NT2/D1 (cell line): ENCODE measurements around the gene IL17RB.

Experiments
- DNase-seq: peaks from one replicate; pipeline ENCODE4 v3.0.0-alpha.2; 2011; ENCODE audit warnings: low read depth, low spot score
- H3K27me3 ChIP-seq: 2 replicates; pipeline ENCODE4 v1.6.0; 2011; ENCODE audit warnings: mild to moderate bottlenecking; ENCODE audit not compliant: insufficient read length, insufficient read depth
- H3K36me3 ChIP-seq: 2 replicates; pipeline ENCODE4 v1.6.1; 2011; ENCODE audit warnings: mild to moderate bottlenecking, low read length, mixed read lengths; ENCODE audit not compliant: insufficient read depth, insufficient read length
- H3K4me1 ChIP-seq: 2 replicates; pipeline ENCODE4 v1.5.1; 2011; ENCODE audit not compliant: insufficient read depth, insufficient read length
- H3K4me3 ChIP-seq: 2 replicates; pipeline ENCODE4 v1.5.1; 2011; ENCODE audit warnings: low read depth; ENCODE audit not compliant: insufficient read length
- H3K9ac ChIP-seq: 2 replicates; pipeline ENCODE4 v1.6.0; 2011; ENCODE audit warnings: low read depth; ENCODE audit not compliant: insufficient read length
- H3K9me3 ChIP-seq: 2 replicates; pipeline ENCODE4 v1.5.1; 2011; ENCODE audit warnings: mild to moderate bottlenecking, low read length; ENCODE audit not compliant: insufficient read depth
- SUZ12 ChIP-seq: IDR thresholded peaks from 2 replicates; pipeline ENCODE4 v1.6.1; 2011; ENCODE audit not compliant: insufficient read length, insufficient read depth; ENCODE audit errors: extremely low read depth
- YY1 ChIP-seq: IDR thresholded peaks from 2 replicates; pipeline ENCODE4 v1.6.1; 2011; ENCODE audit not compliant: insufficient read length, insufficient read depth
- ZNF274 ChIP-seq: IDR thresholded peaks from 2 replicates; pipeline ENCODE4 v1.6.1; 2011; ENCODE audit warnings: mild to moderate bottlenecking, low read depth, low read length

The IL17RB gene

GRCh38 chr3:53850895-53851294, 4.5 kb downstream of the IL17RB start:
- H3K9ac ChIP-seq = no peak overlapping the region
- no peak for DNase-seq

DNA sequence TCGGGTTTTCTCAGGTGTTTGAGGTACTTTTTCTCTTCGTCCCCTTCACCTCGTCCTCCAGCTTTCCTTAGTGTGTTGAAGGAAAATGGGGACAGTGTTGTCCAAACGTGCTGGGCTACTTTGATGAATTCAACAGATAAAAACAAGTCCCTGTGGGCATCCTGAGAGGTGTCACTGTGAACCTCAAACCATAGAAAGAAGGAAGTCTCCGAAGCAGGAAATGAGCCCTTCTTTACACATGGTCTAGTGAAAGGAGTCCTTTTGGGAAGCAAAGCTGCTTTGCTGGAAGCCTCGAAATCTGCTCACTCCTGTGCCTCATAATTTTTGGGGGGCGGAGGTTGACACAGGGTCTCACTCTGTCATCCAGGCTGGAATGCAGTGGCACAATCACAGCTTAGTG, 10.6 kb downstream of the IL17RB start:
- no peak overlapping the region for H3K9ac ChIP-seq
- no peak for DNase-seq
- TF ChIP-seq YY1 (no peak), ZNF274 (no peak), SUZ12 (no peak)
- H3K9me3 ChIP-seq = no peaks in the 10 kb centered on the region
- no peaks in the 10 kb centered on the region for H3K4me1 ChIP-seq
- peaks cover 68% of the 10 kb centered on the region for H3K36me3 ChIP-seq
- H3K4me3 ChIP-seq = no peak overlapping the region
- no peaks in the 10 kb centered on the region for H3K27me3 ChIP-seq

More at GRCh38 chr3:53850895-53851294, 4.5 kb downstream of the IL17RB start:
- Histone ChIP-seq H3K4me3 (no peak overlapping the region), H3K4me1 (no peaks in the 10 kb centered on the region), H3K36me3 (peaks cover 24% of the 10 kb centered on the region), H3K9me3 (no peaks in the 10 kb centered on the region), H3K27me3 (peaks cover 8% of the 10 kb centered on the region)
- TF ChIP-seq YY1 (no peak), SUZ12 (no peak), ZNF274 (no peak)

GRCh38 chr3:53858096-53858741, 11.9 kb downstream of the IL17RB start:
- no peak for TF ChIP-seq ZNF274
- no peak for TF ChIP-seq YY1
- no peak for TF ChIP-seq SUZ12
- H3K9ac ChIP-seq = no peak overlapping the region
- H3K9me3 ChIP-seq = no peaks in the 10 kb centered on the region
- no peak overlapping the region for H3K4me3 ChIP-seq
- H3K27me3 ChIP-seq = no peaks in the 10 kb centered on the region
- no peak for DNase-seq
- H3K4me1 ChIP-seq = no peaks in the 10 kb centered on the region
- H3K36me3 ChIP-seq = peaks cover 74% of the 10 kb centered on the region

GRCh38 chr3:53859178-53859577, 12.8 kb downstream of the IL17RB start:
- H3K4me1 ChIP-seq = no peaks in the 10 kb centered on the region
- peaks cover 78% of the 10 kb centered on the region for H3K36me3 ChIP-seq
- DNase-seq = no peak
- no peak overlapping the region for H3K9ac ChIP-seq
- H3K27me3 ChIP-seq = no peaks in the 10 kb centered on the region
- no peaks in the 10 kb centered on the region for H3K9me3 ChIP-seq
- TF ChIP-seq YY1 = no peak
- no peak for TF ChIP-seq SUZ12
- no peak for TF ChIP-seq ZNF274
- H3K4me3 ChIP-seq = no peak overlapping the region

DNA sequence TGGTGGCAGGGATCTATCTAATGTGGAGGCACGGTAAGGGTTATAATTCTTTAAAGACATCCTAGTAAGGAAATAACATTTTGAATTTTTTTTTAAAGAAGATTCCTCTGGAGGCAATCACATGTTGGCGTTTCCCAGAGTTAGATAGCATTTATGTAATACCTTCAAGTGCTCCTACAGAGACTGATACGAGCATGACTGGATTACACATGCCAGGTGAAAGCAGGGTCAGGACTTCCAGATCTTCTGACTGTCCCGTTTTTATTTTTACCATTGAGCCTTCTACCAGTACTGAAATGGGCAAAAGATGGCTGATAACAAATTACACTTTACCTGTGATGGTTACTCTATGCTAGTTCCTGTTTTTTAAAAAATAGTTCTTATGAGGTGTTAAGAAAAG, 13.8 kb downstream of the IL17RB start:
- TF ChIP-seq YY1 (no peak), ZNF274 (no peak), SUZ12 (no peak)
- no peak for DNase-seq
- Histone ChIP-seq H3K4me3 (no peak overlapping the region), H3K4me1 (no peaks in the 10 kb centered on the region), H3K9me3 (no peaks in the 10 kb centered on the region), H3K9ac (no peak overlapping the region), H3K27me3 (no peaks in the 10 kb centered on the region), H3K36me3 (peaks cover 87% of the 10 kb centered on the region)

GRCh38 chr3:53862241-53862640, 15.9 kb downstream of the IL17RB start:
- H3K27me3 ChIP-seq = no peaks in the 10 kb centered on the region
- H3K4me3 ChIP-seq = no peak overlapping the region
- H3K9ac ChIP-seq = no peak overlapping the region
- no peaks in the 10 kb centered on the region for H3K4me1 ChIP-seq
- H3K36me3 ChIP-seq = peaks cover 91% of the 10 kb centered on the region
- no peak for DNase-seq
- H3K9me3 ChIP-seq = no peaks in the 10 kb centered on the region
- TF ChIP-seq ZNF274 = no peak
- no peak for TF ChIP-seq YY1
- TF ChIP-seq SUZ12 = no peak

DNA sequence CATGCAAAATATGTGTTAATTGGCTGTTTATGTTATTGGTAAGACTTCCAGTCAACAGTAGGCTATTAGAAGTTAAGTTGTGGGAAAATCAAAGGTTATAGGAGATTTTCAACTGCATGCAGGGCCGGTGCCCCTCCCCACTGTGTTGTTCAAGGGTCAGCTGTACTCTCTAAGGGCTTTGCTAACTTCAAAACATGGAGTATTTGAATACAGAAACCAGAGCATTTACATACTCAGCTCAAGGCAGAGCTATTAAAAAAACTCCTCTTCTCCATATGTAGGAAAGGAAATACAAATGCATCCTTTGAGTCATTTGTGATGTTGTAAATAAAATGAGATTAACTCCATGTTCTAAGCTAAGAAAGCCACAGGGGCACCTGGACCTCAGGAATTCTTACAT, 16.8 kb downstream of the IL17RB start:
- DNase-seq = no peak
- H3K9ac ChIP-seq = no peak overlapping the region
- H3K27me3 ChIP-seq = no peaks in the 10 kb centered on the region
- H3K4me3 ChIP-seq = no peak overlapping the region
- no peaks in the 10 kb centered on the region for H3K4me1 ChIP-seq
- H3K9me3 ChIP-seq = no peaks in the 10 kb centered on the region
- TF ChIP-seq SUZ12 (no peak), ZNF274 (no peak), YY1 (no peak)
- peaks cover 91% of the 10 kb centered on the region for H3K36me3 ChIP-seq
